Measurements from ENCODE around the gene TMEM120A. TPM values are rescaled to one million over a fixed set of nuclear protein-coding genes. Genes with fewer than 3 reads are reported as not detected.
A peak's percentile ranks its signal among the peaks of the same experiment; 100 is the strongest.

The TMEM120A gene
- total RNA-seq, 2 donors from 2014 or later, result 93.9 to 218 TPM

DNA sequence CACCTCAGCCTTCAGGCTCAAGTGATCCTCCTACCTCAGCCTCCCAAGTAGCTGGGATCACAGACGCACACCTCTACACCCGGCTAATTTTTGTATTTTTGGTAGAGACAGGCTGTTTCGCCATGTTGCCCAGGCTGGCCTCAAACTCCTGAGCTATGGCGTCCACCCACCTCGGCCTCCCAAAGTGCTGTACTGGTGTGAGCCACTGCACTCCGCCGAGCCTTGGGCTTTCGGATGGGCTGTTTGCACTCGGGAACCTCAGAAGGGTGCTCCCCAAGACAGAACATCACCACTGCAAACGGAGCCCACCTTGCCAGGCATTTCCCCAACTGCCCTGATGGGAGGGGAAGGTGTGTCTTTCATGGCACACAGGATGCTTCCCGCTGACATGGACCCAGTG lies 27.3 kb downstream of the TMEM120A start:
- H3K27me3 Mint-ChIP-seq, result no peaks in the 10 kb centered on the region
- no peaks in the 10 kb centered on the region for H3K9me3 Mint-ChIP-seq
- DNase-seq (ENCODE audit: low spot score), result no peak
- no peak for ATAC-seq
- no peak overlapping the region for H3K27ac Mint-ChIP-seq
- H3K36me3 Mint-ChIP-seq, result peaks cover 5% of the 10 kb centered on the region
- peaks cover 0 to 25% of the 10 kb centered on the region in 2 donors for H3K4me1 Mint-ChIP-seq (ENCODE audit: low read depth in 2 of 2)
- H3K4me3 Mint-ChIP-seq, result no peak overlapping the region

DNA sequence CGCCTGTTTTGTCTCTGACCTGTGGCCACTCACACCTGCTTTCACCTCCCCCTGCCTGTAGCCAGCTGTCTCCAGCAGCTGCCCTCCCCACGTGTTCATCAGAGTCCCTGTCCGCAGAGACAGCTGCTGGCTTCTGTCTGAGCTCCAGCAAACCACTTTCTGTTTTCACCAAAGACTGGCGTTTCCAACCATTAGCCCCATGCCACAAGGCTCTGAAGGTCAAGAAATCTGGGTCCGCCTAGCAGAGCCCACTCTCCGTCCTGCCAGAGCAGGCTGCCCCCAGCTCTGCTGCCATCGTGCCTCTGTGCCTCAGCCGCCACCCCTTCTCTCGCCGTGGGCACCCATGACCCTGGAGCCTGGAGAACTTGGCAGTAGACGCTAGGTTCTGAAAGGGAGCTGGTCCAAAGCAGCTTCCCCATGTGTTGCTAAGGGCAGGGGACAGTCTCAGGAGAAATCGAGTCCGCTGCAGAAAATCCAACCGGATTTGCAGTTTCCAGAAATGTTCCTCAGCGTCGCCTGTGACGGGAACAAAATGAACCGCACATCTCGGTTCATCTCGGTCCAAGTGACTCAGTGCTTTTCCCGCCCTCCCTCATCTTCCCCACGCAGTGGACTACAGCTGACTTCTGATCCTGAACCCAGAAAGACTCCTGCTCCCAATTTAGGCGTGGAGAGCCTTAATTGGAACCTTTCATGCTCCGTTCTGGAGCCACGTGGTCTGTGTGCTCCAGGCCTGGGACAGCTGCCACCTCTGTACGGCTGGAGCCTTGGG lies 28.0 kb downstream of the TMEM120A start:
- H3K9me3 Mint-ChIP-seq, result no peaks in the 10 kb centered on the region
- peaks cover 5% of the 10 kb centered on the region for H3K36me3 Mint-ChIP-seq
- H3K4me3 Mint-ChIP-seq, result no peak overlapping the region
- peaks cover 0 to 19% of the 10 kb centered on the region in 2 donors for H3K4me1 Mint-ChIP-seq (ENCODE audit: low read depth in 2 of 2)
- ATAC-seq, result no peak
- no peak overlapping the region for H3K27ac Mint-ChIP-seq
- DNase-seq (ENCODE audit: low spot score), result no peak
- no peaks in the 10 kb centered on the region for H3K27me3 Mint-ChIP-seq

DNA sequence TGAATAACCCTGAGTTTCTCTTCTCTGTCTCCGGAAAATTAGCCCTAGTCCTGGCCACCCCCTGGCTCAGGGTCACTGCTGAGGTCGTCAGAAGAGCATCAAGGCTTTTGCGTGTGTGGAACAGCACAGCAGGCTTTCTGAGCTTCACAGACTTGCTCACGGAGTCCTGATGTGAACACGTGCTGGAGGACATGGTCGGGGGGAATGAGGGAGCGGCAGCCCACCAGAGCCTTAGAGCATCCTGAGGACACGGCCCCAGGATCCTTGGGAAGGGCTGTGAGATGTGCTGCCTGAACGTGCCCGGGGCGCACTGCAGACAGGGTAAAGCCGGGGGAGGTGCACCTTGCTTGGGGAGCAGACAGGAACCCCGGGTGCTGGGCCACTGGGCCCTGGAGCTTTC lies 28.8 kb downstream of the TMEM120A start:
- no peak overlapping the region for H3K27ac Mint-ChIP-seq
- no peak for ATAC-seq
- no peaks in the 10 kb centered on the region for H3K9me3 Mint-ChIP-seq
- H3K27me3 Mint-ChIP-seq, result no peaks in the 10 kb centered on the region
- peaks cover 0 to 18% of the 10 kb centered on the region in 2 donors for H3K4me1 Mint-ChIP-seq (ENCODE audit: low read depth in 2 of 2)
- peaks cover 5% of the 10 kb centered on the region for H3K36me3 Mint-ChIP-seq
- no peak overlapping the region for H3K4me3 Mint-ChIP-seq
- DNase-seq (ENCODE audit: low spot score), result no peak

DNA sequence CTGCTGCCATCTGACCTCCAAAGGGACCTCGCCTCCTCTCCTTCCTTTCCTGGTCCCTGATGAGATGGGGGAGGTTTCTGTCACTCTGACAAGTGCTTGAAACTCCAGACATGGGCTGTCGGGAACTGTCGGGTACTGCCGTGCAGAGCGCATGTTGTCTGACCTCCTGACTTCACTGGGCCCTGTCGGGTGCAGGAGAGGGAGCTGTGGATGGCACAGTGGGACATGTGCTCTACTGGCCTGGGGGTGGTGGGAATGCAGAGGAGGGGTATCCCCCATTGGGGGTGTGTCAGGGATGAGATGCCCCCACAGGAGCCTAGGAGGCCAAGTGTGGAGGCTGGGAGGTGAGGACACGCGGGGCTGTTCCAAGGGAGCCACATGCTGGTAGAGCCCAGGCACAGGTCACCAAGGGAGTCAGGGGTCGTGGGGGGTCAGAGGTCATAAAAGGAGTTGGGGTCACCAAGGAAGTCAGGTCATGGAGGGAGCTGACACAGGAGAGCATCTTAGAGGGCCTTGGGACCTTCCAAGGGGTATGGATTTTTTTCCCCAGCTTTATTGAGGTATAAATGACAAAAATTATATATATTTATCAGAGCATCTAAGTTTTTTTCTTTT lies 30.9 kb downstream of the TMEM120A start:
- peaks cover 0 to 11% of the 10 kb centered on the region in 2 donors for H3K4me1 Mint-ChIP-seq (ENCODE audit: low read depth in 2 of 2)
- peak overlapping the region in 1 of 2 donors; percentile 76 for H3K27ac Mint-ChIP-seq
- ATAC-seq (no peak), DNase-seq (ENCODE audit: low spot score) (no peak)
- H3K9me3 Mint-ChIP-seq, result no peaks in the 10 kb centered on the region
- H3K36me3 Mint-ChIP-seq, result peaks cover 5% of the 10 kb centered on the region
- H3K4me3 Mint-ChIP-seq, result no peak overlapping the region
- no peaks in the 10 kb centered on the region for H3K27me3 Mint-ChIP-seq

DNA sequence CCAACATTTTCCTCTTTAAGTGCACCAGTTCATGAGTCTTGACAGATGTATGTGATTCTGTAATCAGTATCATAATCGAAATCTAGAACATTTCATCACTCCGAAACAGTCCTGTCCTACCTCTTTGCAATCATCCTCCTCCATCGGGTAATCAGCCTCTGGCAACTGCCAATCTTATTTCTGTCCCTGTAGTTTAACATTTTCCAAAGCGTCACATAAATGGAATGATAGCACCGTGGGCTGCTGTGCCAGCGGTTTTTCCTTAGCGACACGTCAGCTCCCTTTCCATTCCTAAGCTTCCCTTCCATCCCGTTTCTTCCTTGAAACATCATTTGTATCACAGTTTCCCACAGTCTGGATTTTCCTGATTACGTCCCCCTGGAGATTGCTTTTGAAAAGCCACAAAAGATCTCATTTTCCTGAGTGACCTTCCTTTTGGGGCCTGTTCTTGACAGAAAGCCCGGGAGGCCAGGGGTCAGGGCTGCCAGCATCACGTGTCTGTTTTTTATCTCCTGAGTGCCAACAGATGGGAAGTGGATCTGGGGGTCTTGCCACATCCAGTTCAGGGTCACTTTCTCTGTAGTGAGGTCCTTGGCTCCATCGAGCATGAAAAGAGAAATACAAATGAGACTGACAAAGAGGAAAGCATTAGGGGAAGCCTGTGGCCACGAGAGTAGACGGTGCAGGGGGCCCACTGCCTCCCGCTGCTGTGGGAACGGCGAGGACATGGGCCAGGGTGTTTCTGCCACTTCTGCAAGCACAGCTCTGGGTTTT lies 31.6 kb downstream of the TMEM120A start:
- H3K4me1 Mint-ChIP-seq (ENCODE audit: low read depth in 2 of 2), result peaks cover 0 to 11% of the 10 kb centered on the region in 2 donors
- DNase-seq (ENCODE audit: low spot score), result no peak
- H3K27me3 Mint-ChIP-seq, result no peaks in the 10 kb centered on the region
- no peak for ATAC-seq
- no peaks in the 10 kb centered on the region for H3K9me3 Mint-ChIP-seq
- H3K27ac Mint-ChIP-seq, result peak overlapping the region in 1 of 2 donors; percentile 76
- no peak overlapping the region for H3K4me3 Mint-ChIP-seq
- H3K36me3 Mint-ChIP-seq, result peaks cover 5% of the 10 kb centered on the region

DNA sequence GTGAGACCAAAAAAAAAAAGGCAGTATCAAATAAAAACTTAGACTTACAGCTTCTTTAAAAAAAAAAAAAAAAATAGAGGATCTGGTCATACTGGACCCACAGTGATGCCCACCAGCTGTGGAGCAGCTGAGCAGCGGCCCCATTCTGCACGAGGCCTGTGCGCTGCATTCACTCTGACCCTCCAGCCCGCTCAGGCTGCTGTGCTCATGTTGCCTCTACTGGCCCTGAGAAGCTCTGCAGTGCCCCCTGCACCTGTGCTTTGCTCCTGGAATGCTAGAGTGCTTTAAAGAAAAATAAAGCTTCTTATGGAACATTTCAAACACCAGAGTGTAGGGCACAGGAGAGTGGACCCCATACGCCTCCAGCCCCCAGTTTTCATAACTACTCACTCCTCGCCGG lies 33.2 kb downstream of the TMEM120A start:
- DNase-seq (ENCODE audit: low spot score) (no peak), ATAC-seq (no peak)
- no peak overlapping the region for H3K4me3 Mint-ChIP-seq
- peaks cover 0 to 9% of the 10 kb centered on the region in 2 donors for H3K4me1 Mint-ChIP-seq (ENCODE audit: low read depth in 2 of 2)
- H3K27ac Mint-ChIP-seq, result peak overlapping the region in 1 of 2 donors; percentile 36
- no peaks in the 10 kb centered on the region for H3K9me3 Mint-ChIP-seq
- H3K27me3 Mint-ChIP-seq, result no peaks in the 10 kb centered on the region
- H3K36me3 Mint-ChIP-seq, result peaks cover 5% of the 10 kb centered on the region

DNA sequence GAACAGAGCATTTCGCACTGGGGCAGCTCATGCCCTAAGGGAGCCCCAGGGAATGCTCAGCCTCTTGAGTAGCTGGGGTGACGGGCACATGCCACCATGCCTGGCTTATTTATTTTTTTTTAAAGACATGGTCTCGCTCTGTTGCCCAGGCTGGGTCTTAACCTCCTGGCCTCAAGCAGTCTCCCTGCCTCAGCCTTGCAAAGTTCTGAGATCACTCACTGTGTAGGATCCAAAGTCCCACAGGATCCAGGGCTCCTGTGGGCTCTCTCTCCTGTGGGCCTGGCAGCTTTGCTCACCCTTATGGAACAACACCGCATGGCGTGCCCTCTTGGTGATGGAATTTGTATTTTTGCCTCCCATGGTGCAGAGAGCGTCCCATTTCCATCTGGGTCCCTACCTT lies 34.0 kb downstream of the TMEM120A start:
- no peak for DNase-seq (ENCODE audit: low spot score)
- no peaks in the 10 kb centered on the region for H3K27me3 Mint-ChIP-seq
- no peak overlapping the region for H3K4me3 Mint-ChIP-seq
- H3K27ac Mint-ChIP-seq, result no peak overlapping the region
- H3K4me1 Mint-ChIP-seq (ENCODE audit: low read depth in 2 of 2), result peaks cover 0 to 9% of the 10 kb centered on the region in 2 donors
- H3K36me3 Mint-ChIP-seq, result peaks cover 5% of the 10 kb centered on the region
- H3K9me3 Mint-ChIP-seq, result no peaks in the 10 kb centered on the region
- no peak for ATAC-seq

DNA sequence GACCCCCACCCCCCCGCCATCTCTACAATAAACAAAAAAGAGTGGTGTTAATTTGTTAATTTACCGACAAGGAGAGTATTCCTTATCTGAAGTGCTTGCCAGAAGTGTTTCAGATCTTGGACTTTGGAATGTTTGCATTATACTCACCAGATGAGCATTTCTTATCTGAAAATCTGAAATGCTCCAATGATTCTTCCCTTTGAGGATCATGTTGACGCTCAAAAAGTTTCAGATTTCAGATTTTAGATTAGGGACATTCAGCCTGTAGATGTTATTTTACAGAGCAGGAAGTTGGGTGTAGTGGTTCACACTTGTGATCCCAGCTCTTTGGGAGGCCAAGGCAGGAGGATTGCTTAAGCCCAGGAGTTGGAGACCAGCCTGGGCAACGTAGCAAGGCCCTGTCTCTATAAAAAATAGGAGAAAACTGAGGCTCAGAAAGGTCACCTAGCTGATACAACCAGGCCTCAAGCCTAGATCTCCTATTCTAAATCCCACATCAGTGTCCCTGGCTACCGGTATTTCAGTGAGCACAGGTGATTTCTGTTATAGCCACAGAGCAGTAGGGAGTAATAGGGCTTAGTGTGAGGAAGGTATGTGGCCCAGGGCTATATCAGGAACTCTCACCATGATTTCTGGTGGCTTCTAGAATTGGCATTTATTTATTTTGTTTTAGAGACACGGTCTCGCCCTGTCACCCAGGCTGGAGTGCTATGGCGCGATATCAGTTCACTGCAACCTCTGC lies 35.4 kb downstream of the TMEM120A start:
- Mint-ChIP-seq H3K27me3 (no peaks in the 10 kb centered on the region), H3K36me3 (peaks cover 5% of the 10 kb centered on the region), H3K4me3 (no peak overlapping the region), H3K27ac (no peak overlapping the region), H3K9me3 (no peaks in the 10 kb centered on the region), H3K4me1 (ENCODE audit: low read depth in 2 of 2) (peaks cover 0 to 12% of the 10 kb centered on the region in 2 donors)
- no peak for ATAC-seq
- DNase-seq (ENCODE audit: low spot score), result no peak

DNA sequence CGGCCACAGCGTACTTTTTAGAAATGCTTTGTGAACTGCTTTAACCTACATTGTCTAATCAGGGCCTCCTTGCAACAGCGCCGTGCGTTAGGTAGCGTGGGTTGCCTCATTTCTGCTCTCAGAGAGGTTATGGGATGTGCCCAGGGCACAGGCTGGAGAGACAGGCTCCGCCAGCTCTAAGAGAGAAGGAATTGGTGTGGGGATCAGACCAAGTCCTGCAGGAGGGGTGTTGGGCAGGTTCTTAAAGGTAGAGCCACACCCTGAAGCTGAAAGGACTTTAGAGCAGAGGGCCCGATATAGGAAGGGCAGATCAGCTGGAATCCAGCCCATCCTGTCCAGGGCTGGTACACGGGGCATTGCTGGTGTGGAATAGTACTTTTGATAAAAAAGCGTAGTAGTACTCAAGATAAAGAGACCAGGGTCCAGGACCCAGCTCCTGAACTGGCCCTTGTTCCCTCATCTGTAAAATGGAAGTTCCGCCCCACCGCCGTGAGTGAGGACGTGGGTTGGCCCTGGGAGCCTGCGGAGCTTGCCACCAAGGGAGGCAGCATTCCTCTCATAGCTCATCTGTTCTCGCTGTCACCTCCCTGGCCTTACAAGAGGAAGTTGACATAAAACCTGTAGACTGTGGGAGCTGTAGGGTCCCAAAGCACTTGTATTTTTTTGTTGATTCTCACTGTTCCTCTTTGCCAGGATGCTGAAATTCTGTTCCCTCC lies 37.2 kb downstream of the TMEM120A start:
- Mint-ChIP-seq H3K27ac (no peak overlapping the region), H3K9me3 (no peaks in the 10 kb centered on the region), H3K4me3 (no peak overlapping the region), H3K27me3 (no peaks in the 10 kb centered on the region), H3K4me1 (ENCODE audit: low read depth in 2 of 2) (peaks cover 0 to 5% of the 10 kb centered on the region in 2 donors), H3K36me3 (no peaks in the 10 kb centered on the region)
- no peak for ATAC-seq
- DNase-seq (ENCODE audit: low spot score), result no peak

DNA sequence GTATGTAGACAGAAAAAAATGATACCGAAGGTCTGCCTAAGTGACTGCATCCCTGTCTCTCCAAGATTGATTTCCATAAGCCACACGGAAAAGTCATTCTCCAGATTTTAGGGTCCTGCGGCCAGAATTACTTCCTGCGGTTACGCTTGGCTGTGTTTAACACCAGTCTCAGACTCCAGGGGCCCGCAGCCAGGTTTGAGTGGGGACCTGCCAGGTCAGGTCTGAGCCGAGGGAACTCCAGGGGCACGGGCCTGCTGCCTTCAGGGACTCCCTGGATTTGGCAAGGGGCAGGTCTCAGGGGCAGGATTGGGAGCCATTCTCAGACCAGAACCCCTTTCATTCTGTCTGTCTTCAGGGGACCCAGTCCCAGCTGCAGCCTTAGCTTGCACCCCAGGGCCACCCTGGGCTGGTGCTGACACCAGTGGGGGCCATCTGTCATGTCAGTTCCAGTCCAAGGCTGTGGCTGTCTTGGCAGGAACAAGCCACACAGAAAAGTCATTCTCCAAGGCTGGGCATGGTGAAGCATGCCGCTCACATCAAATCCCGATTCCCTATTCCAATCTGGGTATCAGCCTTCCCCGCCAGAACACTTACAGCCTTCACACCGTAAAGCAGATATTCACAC lies 39.0 kb downstream of the TMEM120A start:
- Mint-ChIP-seq H3K27ac (no peak overlapping the region), H3K36me3 (no peaks in the 10 kb centered on the region), H3K27me3 (no peaks in the 10 kb centered on the region), H3K4me3 (no peak overlapping the region), H3K9me3 (no peaks in the 10 kb centered on the region), H3K4me1 (ENCODE audit: low read depth in 2 of 2) (peaks cover 0 to 8% of the 10 kb centered on the region in 2 donors)
- ATAC-seq (no peak), DNase-seq (ENCODE audit: low spot score) (no peak)

DNA sequence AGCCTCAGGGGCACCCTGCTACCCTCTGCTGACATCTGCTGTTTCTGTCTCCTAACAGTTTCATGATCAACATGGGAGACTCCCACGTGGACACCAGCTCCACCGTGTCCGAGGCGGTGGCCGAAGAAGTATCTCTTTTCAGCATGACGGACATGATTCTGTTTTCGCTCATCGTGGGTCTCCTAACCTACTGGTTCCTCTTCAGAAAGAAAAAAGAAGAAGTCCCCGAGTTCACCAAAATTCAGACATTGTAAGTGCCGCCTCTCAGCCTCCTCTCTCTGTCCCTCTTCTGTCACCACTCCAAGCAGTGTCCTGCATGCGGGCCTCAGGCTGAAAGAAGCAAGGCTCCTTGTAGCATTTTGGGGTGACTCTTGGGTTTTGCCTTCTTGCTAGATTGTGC lies 40.5 kb downstream of the TMEM120A start:
- H3K27ac Mint-ChIP-seq, result peak overlapping the region in 1 of 2 donors; percentile 80
- H3K9me3 Mint-ChIP-seq, result no peaks in the 10 kb centered on the region
- peaks cover 3 to 12% of the 10 kb centered on the region in 2 donors for H3K4me1 Mint-ChIP-seq (ENCODE audit: low read depth in 2 of 2)
- no peak overlapping the region for H3K4me3 Mint-ChIP-seq
- ATAC-seq, result no peak
- no peaks in the 10 kb centered on the region for H3K27me3 Mint-ChIP-seq
- DNase-seq (ENCODE audit: low spot score), result no peak
- no peaks in the 10 kb centered on the region for H3K36me3 Mint-ChIP-seq

DNA sequence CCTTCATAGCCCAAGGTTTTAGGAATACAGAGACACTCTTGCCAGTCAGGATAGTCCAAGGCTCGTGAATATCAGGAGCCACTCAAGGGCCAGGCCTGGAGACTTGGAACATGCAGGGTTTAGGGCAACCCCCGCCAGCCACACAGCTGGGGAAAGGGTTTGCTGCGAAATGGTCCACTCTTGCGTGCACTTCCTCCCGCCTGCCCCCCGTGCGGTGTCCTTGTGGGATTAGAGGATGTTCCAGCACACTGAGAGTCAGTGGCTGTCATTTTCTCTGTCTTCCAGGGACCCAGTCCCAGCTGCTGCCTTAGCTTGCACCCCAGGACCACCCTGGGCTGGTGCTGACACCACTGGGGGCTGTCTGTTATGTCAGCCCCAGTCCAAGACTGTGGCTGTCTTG lies 41.0 kb downstream of the TMEM120A start:
- Mint-ChIP-seq H3K36me3 (no peaks in the 10 kb centered on the region), H3K4me1 (ENCODE audit: low read depth in 2 of 2) (peaks cover 8 to 16% of the 10 kb centered on the region in 2 donors), H3K27me3 (no peaks in the 10 kb centered on the region), H3K4me3 (no peak overlapping the region), H3K9me3 (no peaks in the 10 kb centered on the region), H3K27ac (peak overlapping the region in 1 of 2 donors; percentile 80)
- DNase-seq (ENCODE audit: low spot score), result no peak
- no peak for ATAC-seq

Data from natural killer cell treated with Interleukin-12 subunit alpha and Interleukin-12 subunit beta and Interleukin-15 and Interleukin-18, amount 100 ng/mL, for 72 hours (primary cell).